ENCODE results near the gene COL25A1.

DNA sequence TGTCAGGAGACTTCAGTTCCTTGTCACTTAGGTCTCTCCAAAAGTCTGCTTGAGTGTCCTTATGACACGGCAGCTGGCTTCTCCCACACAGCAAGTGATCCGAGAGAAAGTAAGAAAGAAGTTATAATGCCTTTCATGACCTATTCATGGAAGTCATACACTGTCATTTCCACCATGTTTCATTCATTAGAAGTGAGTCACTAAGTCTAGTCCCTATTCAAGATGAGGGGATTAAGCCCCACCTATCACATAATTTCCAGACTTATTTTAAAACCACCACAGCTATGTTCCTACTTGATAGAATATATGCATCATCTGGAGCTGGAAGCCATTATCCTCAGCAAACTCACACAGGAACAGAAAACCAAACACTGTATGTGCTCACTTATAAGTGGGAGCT is 25.2 kb upstream of the COL25A1 start:
- TF ChIP-seq, protein P1, sequence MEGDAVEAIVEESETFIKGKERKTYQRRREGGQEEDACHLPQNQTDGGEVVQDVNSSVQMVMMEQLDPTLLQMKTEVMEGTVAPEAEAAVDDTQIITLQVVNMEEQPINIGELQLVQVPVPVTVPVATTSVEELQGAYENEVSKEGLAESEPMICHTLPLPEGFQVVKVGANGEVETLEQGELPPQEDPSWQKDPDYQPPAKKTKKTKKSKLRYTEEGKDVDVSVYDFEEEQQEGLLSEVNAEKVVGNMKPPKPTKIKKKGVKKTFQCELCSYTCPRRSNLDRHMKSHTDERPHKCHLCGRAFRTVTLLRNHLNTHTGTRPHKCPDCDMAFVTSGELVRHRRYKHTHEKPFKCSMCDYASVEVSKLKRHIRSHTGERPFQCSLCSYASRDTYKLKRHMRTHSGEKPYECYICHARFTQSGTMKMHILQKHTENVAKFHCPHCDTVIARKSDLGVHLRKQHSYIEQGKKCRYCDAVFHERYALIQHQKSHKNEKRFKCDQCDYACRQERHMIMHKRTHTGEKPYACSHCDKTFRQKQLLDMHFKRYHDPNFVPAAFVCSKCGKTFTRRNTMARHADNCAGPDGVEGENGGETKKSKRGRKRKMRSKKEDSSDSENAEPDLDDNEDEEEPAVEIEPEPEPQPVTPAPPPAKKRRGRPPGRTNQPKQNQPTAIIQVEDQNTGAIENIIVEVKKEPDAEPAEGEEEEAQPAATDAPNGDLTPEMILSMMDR (IDR thresholded peaks at IDR 0.05; ENCODE audit: insufficient read depth, low read depth, low read length): no peak
- TF ChIP-seq EZH2 (IDR thresholded peaks at IDR 0.05; ENCODE audit: insufficient read depth, low read length): no peak

Measured in astrocyte (in vitro differentiated cells and primary cell).